NCI-H345 treated with DMSO at 0.1 percent for 48 hours (cell line): ENCODE results near the gene PLK2.

Source experiments
- DNase-seq: peaks from one replicate; lab custom pipeline; 2025; ENCODE audit not compliant: unreplicated experiment; lab: John Stamatoyannopoulos, UW

PLK2 gene

GRCh38 chr5:58460002-58460731 lies at the start of gene PLK2:
TSS of gene PLK2 (minus strand) at chr5:58460086. CDS start at chr5:58459959, 127 bp downstream.
- peak; percentile 57 for DNase-seq

GRCh38 chr5:58507715-58508114 lies 47.8 kb upstream of the PLK2 start:
- no peak for DNase-seq

GRCh38 chr5:58505971-58506640 lies 46.2 kb upstream of the PLK2 start:
- no peak for DNase-seq

GRCh38 chr5:58505502-58505901 lies 45.6 kb upstream of the PLK2 start:
- no peak for DNase-seq

- DNase-seq = no peak
These were observed 44.9 kb upstream of the PLK2 start for GRCh38 chr5:58504766-58505165.

GRCh38 chr5:58503390-58504046 lies 43.6 kb upstream of the PLK2 start:
- no peak for DNase-seq

- DNase-seq = no peak
These were observed 42.0 kb upstream of the PLK2 start for GRCh38 chr5:58501778-58502417.

GRCh38 chr5:58499941-58500340 lies 40.1 kb upstream of the PLK2 start:
- no peak for DNase-seq

GRCh38 chr5:58499231-58499630 lies 39.3 kb upstream of the PLK2 start:
- DNase-seq = no peak

GRCh38 chr5:58498340-58498942 lies 38.6 kb upstream of the PLK2 start:
- DNase-seq = no peak

- no peak for DNase-seq
These were observed 38.0 kb upstream of the PLK2 start for GRCh38 chr5:58497921-58498320.

GRCh38 chr5:58497386-58497785 lies 37.5 kb upstream of the PLK2 start:
- no peak for DNase-seq

GRCh38 chr5:58496488-58496887 lies 36.6 kb upstream of the PLK2 start:
- DNase-seq = no peak

GRCh38 chr5:58493141-58493540 lies 33.3 kb upstream of the PLK2 start:
- no peak for DNase-seq

- no peak for DNase-seq
These were observed 31.5 kb upstream of the PLK2 start, which contains the start of gene GAPT for GRCh38 chr5:58491216-58491892. TSS of gene GAPT (plus strand) at chr5:58491435. CDS start at chr5:58494537, 3,102 bp downstream.

GRCh38 chr5:58490402-58491050 lies 30.6 kb upstream of the PLK2 start:
- no peak for DNase-seq

- no peak for DNase-seq
These were observed 26.4 kb upstream of the PLK2 start for GRCh38 chr5:58486290-58486689.

- DNase-seq = no peak
These were observed 24.6 kb upstream of the PLK2 start for GRCh38 chr5:58484505-58484904.

- no peak for DNase-seq
These were observed 22.6 kb upstream of the PLK2 start for GRCh38 chr5:58482536-58482935.

GRCh38 chr5:58481828-58482227 lies 21.9 kb upstream of the PLK2 start:
- DNase-seq = no peak
